K562 (cell line): ENCODE data around the gene ZNF687. TPM values are rescaled to one million over a fixed set of nuclear protein-coding genes. Genes with fewer than 3 reads are reported as not detected.

ENCODE experiments used
- ATAC-seq: fragments of 200-7000 bp; cut with Tn5 transposase; 3 replicates; pipeline ENCODE4 v1.9.1; 2020; ENCODE audit warnings: moderate library complexity
- BruUV-seq: library from RNA; stranded (reverse); fragments of 400-500 nt; replicated peaks from 2 replicates; lab custom pipeline; 2021; lab: Mats Ljungman, UMichigan
- CTCF ChIA-PET: fragments of 300-600 bp; formaldehyde crosslinking; extraction: SDS; loops from one replicate; lab custom pipeline; 2021; ENCODE audit warnings: low intra/inter-chr PET ratio; lab: Yijun Ruan, JAX
- POLR2A ChIA-PET: fragments of 300-600, 350-650 bp; sonication (Branson Sonifier 250); formaldehyde crosslinking; extraction: SDS; loops from one replicate; lab custom pipeline; 2021; ENCODE audit warnings: antibody characterized with exemption, inconsistent platforms; lab: Yijun Ruan, JAX
- DNase-seq, 4 experiments: peaks; one replicate each; pipeline versions ENCODE4 v3.0.0 to v3.0.0-alpha.2; 2011 to 2018; ENCODE audit warnings: low spot score in 3 of 4, mixed read lengths in 3 of 4; ENCODE audit errors: extremely low read depth in 1 of 4
- FAIRE-seq: peaks from 2 replicates; lab custom pipeline; 2011; peaks lifted over from hg19 to GRCh38; lab: Jason Lieb, UNC
- H2AFZ ChIP-seq: 2 replicates; pipeline ENCODE4 v1.6.0; 2011; ENCODE audit warnings: low read depth, low read length, control low read depth, inconsistent platforms
- H3K27ac ChIP-seq: fragments of 200-600 bp; 3 replicates; pipeline ENCODE4 v1.8.0; 2011; ENCODE audit warnings: low read depth, mild to moderate bottlenecking, control low read depth, inconsistent platforms, low read length, moderate library complexity, mixed read lengths; ENCODE audit errors: extremely low read depth
- H3K27me3 ChIP-seq, 2 experiments: fragments of 300-600 bp in 1 of 2; 2 replicates in 1 of 2; 3 replicates in 1 of 2; pipeline versions ENCODE4 v1.6.0 to v1.8.0; 2011; ENCODE audit warnings: inconsistent platforms in 2 of 2, low read length in 2 of 2, mild to moderate bottlenecking in 1 of 2, mixed read lengths in 1 of 2, moderate library complexity in 1 of 2; ENCODE audit not compliant: control insufficient read depth in 2 of 2, insufficient read depth in 2 of 2
- H3K36me3 ChIP-seq: fragments of 300-600 bp; 3 replicates; pipeline ENCODE4 v1.8.0; 2011; ENCODE audit warnings: mild to moderate bottlenecking, low read length, inconsistent platforms; ENCODE audit not compliant: control insufficient read depth, insufficient read depth
- H3K4me1 ChIP-seq, 2 experiments: fragments of 200-600 bp in 1 of 2; replicated peaks in 1 of 2; 2 replicates in 1 of 2; 3 replicates in 1 of 2; pipeline versions ENCODE4 v1.5.1 to v1.8.0; 2011; ENCODE audit warnings: inconsistent platforms in 2 of 2, low read length in 2 of 2, mild to moderate bottlenecking in 1 of 2, mixed read lengths in 1 of 2, moderate library complexity in 1 of 2; ENCODE audit not compliant: control insufficient read depth in 2 of 2, insufficient read depth in 2 of 2
- H3K4me2 ChIP-seq: 2 replicates; pipeline ENCODE4 v1.6.1; 2011; ENCODE audit warnings: low read length, control low read depth, inconsistent platforms, mixed read lengths; ENCODE audit not compliant: insufficient read depth
- H3K4me3 ChIP-seq: fragments of 200-600 bp; sonication (generic), shearing (Covaris generic); 2 replicates; pipeline ENCODE4 v1.5.1; 2016; ENCODE audit warnings: control low read depth, inconsistent platforms
- H3K79me2 ChIP-seq: fragments of 200-600 bp; 3 replicates; pipeline ENCODE4 v1.8.0; 2011; ENCODE audit warnings: low read length, inconsistent platforms; ENCODE audit not compliant: control insufficient read depth, insufficient read depth
- H3K9ac ChIP-seq, 2 experiments: 2 replicates each; pipeline versions ENCODE4 v1.6.0 to v1.6.1; 2011; ENCODE audit warnings: low read depth in 2 of 2, low read length in 2 of 2, control low read depth in 1 of 2, inconsistent platforms in 1 of 2, mild to moderate bottlenecking in 1 of 2, mixed read lengths in 1 of 2; ENCODE audit not compliant: insufficient read depth in 1 of 2
- H3K9me1 ChIP-seq: one replicate; pipeline ENCODE4 v1.6.0; 2011; ENCODE audit warnings: inconsistent platforms, mild to moderate bottlenecking, low read length, moderate library complexity; ENCODE audit not compliant: control insufficient read depth, insufficient read depth
- H3K9me3 ChIP-seq: replicated peaks from 2 replicates; pipeline ENCODE4 v1.5.1; 2011; ENCODE audit warnings: low read depth, low read length, inconsistent platforms; ENCODE audit not compliant: control insufficient read depth, insufficient read depth
- H4K20me1 ChIP-seq: replicated peaks from 2 replicates; pipeline ENCODE4 v1.6.1; 2011; ENCODE audit warnings: low read length, inconsistent platforms, mixed read lengths; ENCODE audit not compliant: control insufficient read depth, insufficient read depth
- CAMTA2 ChIP-seq: fragments of 250-450 bp; sonication (Bioruptor Pico); conservative IDR thresholded peaks from 2 replicates; pipeline ENCODE4 v1.5.1; 2022
- CTBP1 ChIP-seq: fragments of 450-650 bp; IDR thresholded peaks from 2 replicates; pipeline ENCODE4 v1.6.1; 2016; ENCODE audit warnings: borderline replicate concordance
- EGR1 ChIP-seq: fragments of 450-650 bp; conservative IDR thresholded peaks from 2 replicates; pipeline ENCODE4 v1.6.1; 2017; ENCODE audit warnings: mild to moderate bottlenecking
- EZH2 ChIP-seq: IDR thresholded peaks from 2 replicates; pipeline ENCODE4 v1.6.1; 2012; ENCODE audit warnings: low read depth, mild to moderate bottlenecking, inconsistent platforms, low read length, borderline replicate concordance
- HDAC1 ChIP-seq, 2 experiments: fragments of 450-650 bp; IDR thresholded peaks; 2 replicates each; pipeline ENCODE4 v1.6.1; 2016 to 2017; ENCODE audit warnings: inconsistent platforms in 1 of 2, mild to moderate bottlenecking in 1 of 2, moderate library complexity in 1 of 2
- IFI16 ChIP-seq: fragments of 250-450 bp; sonication (Bioruptor Pico); IDR thresholded peaks from 2 replicates; pipeline ENCODE4 v2.1.2; 2022; ENCODE audit warnings: mild to moderate bottlenecking, inconsistent platforms
- JUND ChIP-seq, 2 experiments: IDR thresholded peaks; 2 replicates in 1 of 2; 3 replicates in 1 of 2; pipeline ENCODE4 v1.6.1; 2011; ENCODE audit warnings: borderline replicate concordance in 2 of 2, low read depth in 2 of 2, low read length in 2 of 2, improper control_type of control experiment in 1 of 2, missing biosample characterization in 1 of 2, missing genetic modification characterization in 1 of 2, missing genetic modification reagents in 1 of 2
- KDM2B ChIP-seq: fragments of 250-450 bp; sonication (Bioruptor Pico); IDR thresholded peaks from 2 replicates; pipeline ENCODE4 v1.8.0; 2021; ENCODE audit warnings: mild to moderate bottlenecking, moderate library complexity
- KHSRP ChIP-seq: fragments of 450-650 bp; IDR thresholded peaks from 2 replicates; pipeline ENCODE4 v1.6.1; 2017
- NCOA6 ChIP-seq: fragments of 450-650 bp; IDR thresholded peaks from 2 replicates; pipeline ENCODE4 v1.6.1; 2017; ENCODE audit warnings: mild to moderate bottlenecking
- NONO ChIP-seq, 2 experiments: fragments of 200-400 bp in 1 of 2; fragments of 450-650 bp in 1 of 2; formaldehyde crosslinking in 1 of 2; IDR thresholded peaks; 2 replicates each; pipeline ENCODE4 v1.6.1; 2017; ENCODE audit warnings: low read depth in 2 of 2, mild to moderate bottlenecking in 2 of 2, moderate library complexity in 2 of 2, low read length in 1 of 2
- PKNOX1 ChIP-seq: fragments of 450-650 bp; IDR thresholded peaks from 2 replicates; pipeline ENCODE4 v1.6.1; 2016
- POLR3G ChIP-seq: IDR thresholded peaks from 2 replicates; pipeline ENCODE4 v1.6.1; 2011; ENCODE audit not compliant: insufficient read length, insufficient replicate concordance; ENCODE audit errors: extremely low read depth
- RAD51 ChIP-seq: fragments of 450-650 bp; IDR thresholded peaks from 2 replicates; pipeline ENCODE4 v1.7.1; 2016; ENCODE audit warnings: low read depth, mild to moderate bottlenecking, borderline replicate concordance
- SPI1 ChIP-seq: IDR thresholded peaks from 2 replicates; pipeline ENCODE4 v1.6.1; 2011; ENCODE audit warnings: low read depth, low read length, control low read depth, borderline replicate concordance
- WHSC1 ChIP-seq: IDR thresholded peaks from one replicate; pipeline ENCODE4 v1.6.1; 2012; ENCODE audit warnings: low read length, control low read depth, inconsistent platforms
- ZNF398 ChIP-seq: fragments of 250-450 bp; sonication (Bioruptor Pico); IDR thresholded peaks from 2 replicates; pipeline ENCODE4 v1.8.0; 2021; ENCODE audit warnings: moderate library complexity, mild to moderate bottlenecking, inconsistent platforms
- WGBS: fragments of 100-300 bp; shearing (Covaris generic); methylation state at CpG from one replicate; pipeline ENCODE4 v1.1.6; 2016; ENCODE audit warnings: low coverage, mixed read lengths; ENCODE audit not compliant: insufficient coverage; ENCODE audit errors: missing lambda C conversion rate; 5-methylcytosine and 5-hydroxymethylcytosine counted together
- in situ Hi-C: fragments of 300-500 bp; cut with MboI; formaldehyde crosslinking; loops from 4 replicates; pipeline ENCODE4 v1.15.0; 2018; ENCODE audit warnings: inconsistent platforms, mixed read lengths
- intact Hi-C: fragments of 100-400 bp; cut with micrococcal nuclease; formaldehyde crosslinking; loops from 2 replicates; pipeline ENCODE4 v1.14.2; 2022
- polyA plus RNA-seq, 8 experiments: library from polyadenylated mRNA; depleted of rRNA in 4 of 8; stranded (reverse) in 5 of 8; unstranded in 3 of 8; fragments of >200 nt; fragmentation: Nextera tagmentation in 2 of 8; fragmentation: Illumina TruSeq in 1 of 8; extraction: Ambion mirVana in 2 of 8; extraction: Trizol in 1 of 8; gene quantifications; 2 replicates each; pipeline versions ENCODE4 v1.2.1 to v1.2.3, GENCODE V29; 2011 to 2014; ENCODE audit warnings: inconsistent platforms in 1 of 8, missing spikeins in 1 of 8
- total RNA-seq, 7 experiments: library from RNA; depleted of rRNA in 6 of 7; stranded (reverse); fragments of >200 nt in 6 of 7; fragmentation: Illumina TruSeq in 2 of 7; extraction: Trizol in 2 of 7; gene quantifications; 2 replicates each; pipeline versions ENCODE4 v1.2.1 to v1.2.3, GENCODE V29; 2011 to 2021; ENCODE audit warnings: low replicate concordance in 1 of 7
- TF ChIP-seq, protein P1 (sequence below): fragments of 200-800 bp; sonication (Bioruptor generic); IDR thresholded peaks from 2 replicates; pipeline ENCODE4 v1.6.1; 2017; ENCODE audit warnings: missing genetic modification characterization, missing compliant biosample characterization

Gene ZNF687
- total and polyA plus RNA-seq, 9 of the 15 experiments (the other 6 are each of a cell fraction or from before 2014, with no cell fraction given), result 0.13 to 26.4 (median 10.6) TPM

DNA sequence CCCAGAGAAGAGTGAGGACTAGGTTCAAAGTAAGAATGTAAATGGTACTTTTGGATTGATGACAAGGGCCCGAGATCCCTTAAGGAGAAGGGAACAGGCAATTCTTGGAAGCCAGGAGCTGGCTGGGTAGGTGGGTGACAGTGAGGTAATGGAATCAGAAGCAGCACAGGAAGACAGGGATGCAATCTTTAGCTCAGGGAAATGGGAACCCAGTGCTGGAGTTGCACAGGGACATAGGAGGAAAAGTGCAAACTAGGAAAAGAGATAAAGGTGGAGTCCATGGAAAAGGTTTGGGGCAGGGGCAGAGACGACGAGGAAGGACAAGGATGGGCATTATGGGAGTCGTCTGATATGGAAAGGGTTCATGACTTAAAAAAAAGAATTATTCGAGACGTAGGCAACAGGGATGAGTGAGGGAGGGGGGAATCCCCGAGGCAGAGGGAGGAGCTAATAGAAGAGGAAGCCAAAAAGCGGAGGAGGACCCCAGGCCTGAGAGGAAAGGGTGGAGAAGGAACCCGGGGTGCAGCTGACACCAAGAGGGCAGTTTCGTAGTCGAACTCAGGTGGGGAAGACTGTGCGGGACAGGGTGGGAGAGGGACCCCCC lies 44.6 kb downstream of the ZNF687 start:
- FAIRE-seq (peak; percentile 54), ATAC-seq (peak; percentile 76), DNase-seq (peak in 2 of 4 experiments; percentile 73 to 79)
- no peaks in the 10 kb centered on the region for H3K9me1 ChIP-seq
- CTCF ChIA-PET, result no interaction called here
- peak overlapping the region; percentile 55 for H3K4me3 ChIP-seq
- H4K20me1 ChIP-seq, result 0 out of 2 replicates have a peak, but pooled peaks cover 5% of the 10 kb centered on the region
- H3K36me3 ChIP-seq, result peaks cover 21% of the 10 kb centered on the region
- WGBS, result 0% methylated on average over 9 of the region's 12 CpGs
- peak overlapping the region; percentile 72 to 94 for H3K9ac ChIP-seq
- no peaks in the 10 kb centered on the region for H3K27me3 ChIP-seq
- peaks cover 34% of the 10 kb centered on the region for H3K79me2 ChIP-seq
- no TSS peak for BruUV-seq
- H3K27ac ChIP-seq, result peak overlapping the region; percentile 86
- intact Hi-C loops (loop anchor here (1.0 kb wide), 1 partner anchor 15 kb away; no protein-coding TSS in a partner anchor), in situ Hi-C loops (no loop called here)
- H3K4me1 ChIP-seq, result peaks cover 3 to 35% of the 10 kb centered on the region in 2 experiments; a peak in 4 of 5 replicates
- POLR2A ChIA-PET, result interaction anchor here (0.7 to 12.6 kb wide), 11 partner anchors 9 to 265 kb away, joined by 3 to 156 read pairs (median 7); partner anchors contain the start of genes PSMB4, PSMD4 and RFX5
- no peaks in the 10 kb centered on the region for H3K9me3 ChIP-seq
- peak overlapping the region; percentile 97 for H3K4me2 ChIP-seq
- H2AFZ ChIP-seq, result peak overlapping the region; percentile 97; the same call in 1 of the 2 replicates
- TF ChIP-seq KDM2B (CRISPR knock-in tag) (no peak), EZH2 (no peak), HDAC1 (IDR thresholded peaks at IDR 0.05) (0 out of 4 replicates have a peak, but pooled peaks of 1 of the 2 experiments have one; percentile 27), WHSC1 (no peak), PKNOX1 (no peak), IFI16 (CRISPR knock-in tag) (no peak), JUND (IDR thresholded peaks at IDR 0.05; ENCODE audit: borderline replicate concordance, low read depth, low read length) (no peak), JUND (tag; IDR thresholded peaks at IDR 0.05; ENCODE audit: borderline replicate concordance, low read depth, low read length) (no peak), POLR3G (no peak), EGR1 (peak; percentile 43), NONO (IDR thresholded peaks at IDR 0.05; ENCODE audit: low read depth in 2 of 2, low read length in 1 of 2) (no peak), ZNF398 (CRISPR knock-in tag) (no peak), CAMTA2 (CRISPR knock-in tag) (no peak), SPI1 (peak; percentile 86), RAD51 (no peak), CTBP1 (no peak), NCOA6 (no peak), KHSRP (no peak)
- TF ChIP-seq, protein P1, sequence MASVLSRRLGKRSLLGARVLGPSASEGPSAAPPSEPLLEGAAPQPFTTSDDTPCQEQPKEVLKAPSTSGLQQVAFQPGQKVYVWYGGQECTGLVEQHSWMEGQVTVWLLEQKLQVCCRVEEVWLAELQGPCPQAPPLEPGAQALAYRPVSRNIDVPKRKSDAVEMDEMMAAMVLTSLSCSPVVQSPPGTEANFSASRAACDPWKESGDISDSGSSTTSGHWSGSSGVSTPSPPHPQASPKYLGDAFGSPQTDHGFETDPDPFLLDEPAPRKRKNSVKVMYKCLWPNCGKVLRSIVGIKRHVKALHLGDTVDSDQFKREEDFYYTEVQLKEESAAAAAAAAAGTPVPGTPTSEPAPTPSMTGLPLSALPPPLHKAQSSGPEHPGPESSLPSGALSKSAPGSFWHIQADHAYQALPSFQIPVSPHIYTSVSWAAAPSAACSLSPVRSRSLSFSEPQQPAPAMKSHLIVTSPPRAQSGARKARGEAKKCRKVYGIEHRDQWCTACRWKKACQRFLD (CRISPR knock-in tag), result no peak
